Activated CD8-positive, alpha-beta memory T cell treated with anti-CD3 and anti-CD28 coated beads, Interleukin-2, amount 50 U/mL, for 1 hour (primary cell): ENCODE measurements around the gene WIPF3.

Experiments used
- DNase-seq: peaks from one replicate; pipeline ENCODE4 v3.0.0-alpha.2; 2020; ENCODE audit errors: extremely low read depth

The WIPF3 gene, protein sequence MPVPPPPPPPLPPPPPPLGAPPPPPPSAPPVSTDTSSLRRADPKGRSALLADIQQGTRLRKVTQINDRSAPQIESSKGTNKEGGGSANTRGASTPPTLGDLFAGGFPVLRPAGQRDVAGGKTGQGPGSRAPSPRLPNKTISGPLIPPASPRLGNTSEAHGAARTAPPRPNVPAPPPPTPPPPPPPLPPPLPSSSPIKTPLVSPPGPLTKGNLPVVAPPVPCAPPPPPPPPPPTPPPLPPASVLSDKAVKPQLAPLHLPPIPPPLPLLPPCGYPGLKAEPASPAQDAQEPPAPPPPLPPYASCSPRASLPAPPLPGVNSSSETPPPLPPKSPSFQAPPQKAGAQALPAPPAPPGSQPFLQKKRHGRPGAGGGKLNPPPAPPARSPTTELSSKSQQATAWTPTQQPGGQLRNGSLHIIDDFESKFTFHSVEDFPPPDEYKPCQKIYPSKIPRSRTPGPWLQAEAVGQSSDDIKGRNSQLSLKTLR

GRCh38 chr7:29806208-29806994, at the start of gene WIPF3:
WIPF3 (plus strand) TSS chr7:29806508; CDS start chr7:29834725, 28,217 bp downstream.
- DNase-seq, result no peak

DNA sequence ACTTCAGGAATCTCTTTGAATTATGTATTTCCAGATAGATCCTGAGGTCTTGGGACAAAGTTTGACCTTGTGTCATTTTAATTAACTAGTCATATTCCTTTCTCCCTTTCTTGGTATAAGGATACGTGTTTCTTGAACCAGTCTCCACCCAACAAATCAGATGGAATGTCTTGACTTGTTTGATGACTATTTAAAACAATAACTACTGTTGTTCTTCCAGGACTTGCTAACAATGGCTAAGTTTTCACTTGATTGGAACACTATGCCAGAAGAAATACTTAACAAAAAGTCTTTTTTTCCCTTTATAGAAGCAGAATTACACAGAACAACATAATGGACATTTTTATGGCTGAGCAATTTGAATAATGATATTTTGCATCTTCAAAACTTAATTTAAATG, 43.0 kb upstream of the WIPF3 start:
- no peak for DNase-seq

GRCh38 chr7:29764227-29764626, 42.1 kb upstream of the WIPF3 start:
- DNase-seq, result no peak

GRCh38 chr7:29765490-29765889, 40.8 kb upstream of the WIPF3 start:
- no peak for DNase-seq

DNA sequence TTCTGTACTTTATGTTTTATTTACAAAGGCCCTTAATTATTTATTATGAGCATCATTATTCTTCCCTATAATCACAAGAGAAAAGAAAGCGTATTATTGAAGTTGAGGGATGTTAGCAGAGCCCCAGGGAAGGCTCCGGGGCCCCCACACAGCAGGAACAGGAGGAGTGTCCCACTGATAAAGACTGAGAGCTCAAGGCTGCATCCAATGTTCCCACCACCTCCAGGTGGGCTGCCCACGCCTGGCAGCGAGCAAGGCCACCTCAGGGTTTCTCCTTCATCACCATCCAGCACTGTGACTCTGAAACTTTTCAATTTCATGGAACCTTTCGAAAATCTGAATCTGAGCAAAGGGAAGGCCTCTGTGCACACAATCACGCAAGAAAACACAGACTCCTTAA, 35.9 kb upstream of the WIPF3 start:
- no peak for DNase-seq

GRCh38 chr7:29771081-29771816, 35.1 kb upstream of the WIPF3 start:
- DNase-seq, result no peak

DNA sequence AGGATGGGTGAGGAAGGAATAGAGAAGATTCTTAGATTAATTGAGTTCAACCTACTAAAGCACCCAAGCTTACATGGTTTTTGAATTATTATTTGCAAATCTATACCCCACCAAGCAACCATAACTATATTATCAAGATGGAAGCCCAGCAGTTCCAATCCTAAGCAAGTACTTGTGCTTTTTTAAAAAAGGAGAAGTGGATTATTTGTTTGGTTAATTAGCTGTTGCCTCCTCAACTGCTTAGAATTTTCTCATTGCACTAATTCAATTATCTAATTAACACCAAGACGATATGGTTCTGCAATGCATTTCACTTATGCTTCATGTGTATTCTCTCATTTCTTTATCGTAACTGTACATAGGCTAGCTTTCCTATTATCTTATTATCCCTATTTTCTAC, 27.3 kb upstream of the WIPF3 start:
- no peak for DNase-seq

GRCh38 chr7:29780346-29780745, 26.0 kb upstream of the WIPF3 start:
- DNase-seq, result no peak

DNA sequence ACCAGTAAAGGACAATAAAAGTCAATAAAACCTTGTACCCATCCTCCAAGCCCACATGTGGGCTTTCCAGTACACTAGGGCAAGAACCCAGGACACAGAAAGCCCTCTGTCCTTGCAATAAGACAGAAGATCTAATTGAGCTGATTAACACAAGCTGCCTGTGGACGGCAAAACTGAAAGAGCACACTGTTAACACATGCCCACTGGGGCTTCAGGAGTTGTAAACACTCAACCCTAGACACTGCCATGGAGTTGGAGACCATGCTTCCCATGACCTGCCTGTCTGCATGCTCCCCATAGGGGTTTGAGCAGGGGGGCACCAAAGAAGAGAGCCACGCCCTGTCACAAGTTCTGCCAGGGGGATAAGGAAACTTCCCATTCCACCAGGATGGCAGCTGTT, 22.6 kb upstream of the WIPF3 start:
- no peak for DNase-seq

- no peak for DNase-seq
Observed at GRCh38 chr7:29793507-29793906, 12.8 kb upstream of the WIPF3 start.

GRCh38 chr7:29794959-29795629, 11.2 kb upstream of the WIPF3 start:
- DNase-seq, result no peak

- DNase-seq, result no peak
Observed at GRCh38 chr7:29795696-29796580, 10.4 kb upstream of the WIPF3 start.

GRCh38 chr7:29797112-29797944, 9.0 kb upstream of the WIPF3 start:
- no peak for DNase-seq

DNA sequence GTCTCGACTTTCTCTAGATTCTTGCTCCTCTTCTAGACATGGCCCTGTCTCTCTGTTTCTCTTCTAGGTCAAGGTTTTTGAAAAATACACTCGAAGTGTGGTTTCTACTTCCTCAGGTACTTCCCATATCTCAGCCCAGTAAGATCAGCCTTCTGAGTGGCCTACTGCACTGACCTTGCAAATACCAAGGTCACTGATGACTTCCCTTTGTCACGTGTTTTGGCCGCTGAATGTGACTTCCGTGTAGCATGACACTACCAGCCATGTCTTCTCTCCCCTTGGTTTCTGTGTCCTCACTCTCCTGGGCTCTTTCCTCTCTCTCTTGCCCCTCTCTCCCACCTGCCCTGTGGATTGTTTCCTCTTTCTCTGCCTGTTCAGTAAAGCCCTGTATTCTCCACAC, 7.9 kb upstream of the WIPF3 start:
- no peak for DNase-seq

DNA sequence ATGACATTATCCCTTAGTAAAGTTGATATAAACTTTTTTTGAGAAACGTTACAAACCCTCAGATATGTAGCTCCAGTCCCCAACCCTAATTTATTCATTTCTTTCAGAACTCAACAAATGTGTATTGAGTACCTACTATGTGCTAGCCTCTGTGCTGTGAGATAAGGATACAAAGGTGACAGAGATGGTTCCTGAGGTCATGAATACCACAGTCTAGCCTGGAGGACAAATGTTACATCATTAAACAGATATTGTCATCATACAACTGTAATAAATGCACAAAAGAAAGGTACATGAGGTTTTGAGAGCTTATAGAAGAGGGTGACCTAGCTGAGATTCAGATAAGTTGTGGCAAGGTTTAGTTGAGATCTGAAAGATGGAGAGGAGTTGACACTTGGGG, 4.4 kb upstream of the WIPF3 start:
- no peak for DNase-seq

DNA sequence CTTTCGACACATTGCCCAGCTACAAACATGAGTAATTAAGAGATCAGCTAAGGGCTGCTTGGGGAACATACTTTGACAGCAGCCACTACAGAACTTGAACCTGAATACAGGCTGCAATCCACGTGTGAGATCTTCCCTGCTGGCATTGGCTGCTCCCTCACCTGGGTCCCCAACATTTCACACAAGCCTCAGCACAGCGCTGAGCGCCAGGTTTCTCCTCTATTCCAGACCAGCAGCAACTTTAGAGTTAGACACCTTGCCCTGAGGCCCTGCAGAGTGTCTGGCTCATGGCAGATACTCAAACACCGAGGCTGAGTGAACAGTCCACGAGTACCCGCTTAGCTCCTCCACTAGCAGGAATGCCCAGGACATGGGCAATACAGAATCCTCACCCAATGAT, 1.3 kb upstream of the WIPF3 start:
- DNase-seq, result no peak

DNA sequence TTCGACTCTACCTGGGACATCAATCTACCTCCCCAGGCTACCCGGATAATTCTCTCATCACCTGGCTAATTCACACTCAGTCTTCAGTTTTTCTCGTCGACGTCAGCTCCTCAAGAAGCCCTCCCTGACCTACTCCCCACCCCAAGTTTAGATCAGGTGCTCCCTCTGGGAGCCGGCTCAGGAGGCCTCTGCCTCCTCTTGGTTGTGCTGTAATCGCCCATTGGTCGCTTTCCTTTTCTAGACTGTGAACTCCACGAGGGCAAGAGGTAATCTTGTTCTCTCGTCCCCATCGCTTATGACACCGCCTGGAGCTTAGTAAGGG, 461 bp upstream of the WIPF3 start:
- no peak for DNase-seq

- no peak for DNase-seq
Observed at GRCh38 chr7:29806995-29807841, 910 bp downstream of the WIPF3 start.
